Muscle layer of colon (tissue), 2 donors: ENCODE results near the gene PRKG1.

Experiments used
- H3K27ac ChIP-seq: one replicate; pipeline ENCODE4 v1.7.0; 2013; ENCODE audit warnings: low read depth, mild to moderate bottlenecking, low read length, moderate library complexity
- H3K27me3 ChIP-seq, 2 donors: one replicate each; pipeline ENCODE4 v1.7.0; 2013; ENCODE audit warnings: low read length in 2 of 2, mild to moderate bottlenecking in 2 of 2; ENCODE audit not compliant: insufficient read depth in 2 of 2, control insufficient read depth in 1 of 2
- H3K36me3 ChIP-seq: one replicate; pipeline ENCODE4 v1.7.0; 2013; ENCODE audit warnings: mild to moderate bottlenecking, low read length; ENCODE audit not compliant: insufficient read depth
- H3K4me1 ChIP-seq: one replicate; pipeline ENCODE4 v1.7.0; 2013; ENCODE audit warnings: mild to moderate bottlenecking, low read length; ENCODE audit not compliant: insufficient read depth
- H3K4me3 ChIP-seq, 2 donors: one replicate each; pipeline ENCODE4 v1.7.0; 2013; ENCODE audit warnings: low read length in 2 of 2, low read depth in 1 of 2, mild to moderate bottlenecking in 1 of 2, moderate library complexity in 1 of 2
- H3K9ac ChIP-seq: one replicate; pipeline ENCODE4 v1.7.0; 2013; ENCODE audit warnings: low read length
- H3K9me3 ChIP-seq: one replicate; pipeline ENCODE4 v1.7.0; 2013; ENCODE audit warnings: mild to moderate bottlenecking, low read length
- donor health status: abdominal sarcoma.
- donor health status: Adenocarcinoma of cecum.

Gene PRKG1

DNA sequence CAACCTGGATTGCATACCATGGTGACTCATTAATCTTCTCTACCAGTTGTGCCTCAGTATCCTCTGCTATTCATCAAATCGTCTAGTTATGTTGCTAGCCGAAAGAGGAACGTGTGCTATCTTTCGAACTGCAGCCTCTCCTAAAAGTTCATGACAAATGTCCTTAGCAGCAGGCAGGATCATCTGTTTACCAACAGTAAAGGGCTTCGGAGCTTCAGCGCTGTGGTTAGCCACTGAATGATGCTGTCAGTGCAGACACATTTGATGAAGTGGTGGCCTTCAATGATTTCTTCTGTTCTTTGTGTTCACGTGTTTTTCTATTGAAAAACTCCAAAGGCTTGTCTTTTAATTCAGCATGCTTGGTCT is 556.3 kb downstream of the PRKG1 start:
- Histone ChIP-seq H3K9me3 (no peaks in the 10 kb centered on the region), H3K9ac (no peak overlapping the region), H3K4me1 (peaks cover 4% of the 10 kb centered on the region), H3K27ac (no peak overlapping the region), H3K27me3 (no peaks in the 10 kb centered on the region), H3K36me3 (no peaks in the 10 kb centered on the region), H3K4me3 (no peak overlapping the region)

DNA sequence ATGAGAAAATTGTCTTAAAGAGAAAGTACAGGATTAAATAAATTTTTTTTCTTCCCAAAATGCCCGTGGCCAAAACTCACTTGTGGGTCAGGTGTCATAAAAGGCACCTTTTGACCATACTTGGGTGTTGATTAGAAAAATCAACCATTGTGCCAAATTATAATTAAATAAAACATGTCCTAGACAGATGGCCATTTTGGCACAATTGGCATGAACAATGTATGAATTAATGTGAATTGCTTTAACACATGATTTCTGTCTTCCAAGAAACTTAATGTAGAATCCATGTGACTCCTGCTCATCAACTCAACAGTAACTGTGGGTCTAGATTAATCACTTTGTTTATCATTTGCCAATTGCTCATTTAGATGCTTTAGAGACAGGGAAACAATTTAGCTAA is 561.1 kb downstream of the PRKG1 start:
- H3K4me3 ChIP-seq, result no peak overlapping the region
- H3K36me3 ChIP-seq, result no peaks in the 10 kb centered on the region
- no peaks in the 10 kb centered on the region for H3K27me3 ChIP-seq
- no peak overlapping the region for H3K9ac ChIP-seq
- no peaks in the 10 kb centered on the region for H3K9me3 ChIP-seq
- H3K27ac ChIP-seq, result no peak overlapping the region
- peaks cover 4% of the 10 kb centered on the region for H3K4me1 ChIP-seq

DNA sequence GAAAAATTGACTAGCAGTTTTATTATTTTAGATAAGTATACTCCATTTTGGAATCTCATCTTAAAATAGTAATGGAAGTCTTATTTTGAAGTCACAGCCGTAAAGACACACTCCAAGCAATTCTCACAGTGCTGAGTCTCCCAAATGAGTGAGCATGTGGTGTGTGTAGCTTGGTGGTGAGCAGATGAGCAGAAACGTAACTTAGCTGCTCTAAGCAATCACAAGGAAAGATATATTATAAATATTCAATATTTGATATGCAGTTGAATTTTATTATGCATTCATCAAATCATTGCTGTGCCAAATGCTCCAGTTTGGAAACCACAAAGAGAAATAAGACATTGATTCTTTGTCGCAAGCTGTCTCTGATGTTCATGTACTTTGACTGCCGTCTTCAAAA is 563.9 kb downstream of the PRKG1 start:
- no peak overlapping the region for H3K9ac ChIP-seq
- H3K4me3 ChIP-seq, result no peak overlapping the region
- no peaks in the 10 kb centered on the region for H3K36me3 ChIP-seq
- no peak overlapping the region for H3K27ac ChIP-seq
- H3K4me1 ChIP-seq, result no peaks in the 10 kb centered on the region
- H3K9me3 ChIP-seq, result no peaks in the 10 kb centered on the region
- H3K27me3 ChIP-seq, result no peaks in the 10 kb centered on the region

- Histone ChIP-seq H3K27me3 (no peaks in the 10 kb centered on the region), H3K4me3 (no peak overlapping the region), H3K27ac (no peak overlapping the region), H3K4me1 (no peaks in the 10 kb centered on the region), H3K36me3 (no peaks in the 10 kb centered on the region), H3K9me3 (no peaks in the 10 kb centered on the region), H3K9ac (no peak overlapping the region)
Observed at GRCh38 chr10:51638737-51639136, 564.5 kb downstream of the PRKG1 start.

DNA sequence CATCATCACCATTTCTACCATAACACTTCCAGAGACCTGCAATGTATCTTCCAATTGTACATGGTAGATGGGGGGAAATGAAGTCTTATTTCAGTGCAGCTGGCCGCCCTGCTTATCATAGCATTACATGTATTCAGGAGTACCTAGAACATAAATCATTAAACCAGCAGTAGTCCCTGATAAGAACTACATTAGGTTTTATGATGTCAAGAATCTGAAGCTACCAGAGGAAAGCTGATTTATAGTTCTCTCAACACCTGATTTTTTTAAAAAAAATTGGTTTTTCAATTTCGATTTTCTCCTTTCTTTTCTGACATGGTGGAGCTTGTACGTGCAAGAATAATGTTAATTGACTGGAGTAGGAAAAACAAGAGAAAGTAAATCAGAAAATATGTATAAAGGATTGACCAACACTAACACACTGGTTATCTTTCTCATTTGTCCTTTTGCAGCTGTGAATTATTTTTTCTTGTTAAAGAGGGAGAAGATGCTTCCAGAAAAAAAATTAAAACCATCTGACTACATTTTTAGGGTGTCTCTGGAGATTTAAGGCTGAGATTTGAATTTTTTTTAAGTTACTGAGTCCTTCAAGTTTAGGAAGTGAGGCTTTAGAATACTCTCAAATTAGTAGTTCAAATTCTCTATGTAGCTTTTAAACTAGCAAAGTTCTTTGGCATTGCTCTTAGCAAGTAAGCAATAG is 566.0 kb downstream of the PRKG1 start:
- Histone ChIP-seq H3K36me3 (no peaks in the 10 kb centered on the region), H3K9ac (no peak overlapping the region), H3K4me3 (no peak overlapping the region), H3K27ac (no peak overlapping the region), H3K4me1 (no peaks in the 10 kb centered on the region), H3K9me3 (no peaks in the 10 kb centered on the region), H3K27me3 (no peaks in the 10 kb centered on the region)

DNA sequence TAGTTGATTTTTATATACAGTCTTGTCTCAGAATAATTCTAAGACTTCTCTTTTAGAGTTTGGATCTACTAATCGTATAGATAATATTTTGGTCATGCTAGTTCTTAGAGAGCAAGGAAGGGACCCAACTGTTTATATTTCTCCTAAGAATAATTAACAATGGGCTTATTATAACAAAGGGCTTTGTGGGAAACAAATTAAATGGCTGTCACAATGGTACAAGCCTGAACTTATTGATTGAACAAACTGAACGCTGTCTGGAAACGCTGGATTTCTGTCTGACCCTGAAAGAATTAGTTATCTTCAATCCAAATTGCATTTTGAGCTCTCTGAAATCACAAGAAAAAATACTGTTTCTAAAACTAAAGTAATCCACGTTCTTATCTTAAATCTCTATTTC is 568.3 kb downstream of the PRKG1 start:
- Histone ChIP-seq H3K9ac (no peak overlapping the region), H3K27ac (no peak overlapping the region), H3K27me3 (no peaks in the 10 kb centered on the region), H3K4me3 (no peak overlapping the region), H3K9me3 (no peaks in the 10 kb centered on the region), H3K4me1 (no peaks in the 10 kb centered on the region), H3K36me3 (no peaks in the 10 kb centered on the region)

DNA sequence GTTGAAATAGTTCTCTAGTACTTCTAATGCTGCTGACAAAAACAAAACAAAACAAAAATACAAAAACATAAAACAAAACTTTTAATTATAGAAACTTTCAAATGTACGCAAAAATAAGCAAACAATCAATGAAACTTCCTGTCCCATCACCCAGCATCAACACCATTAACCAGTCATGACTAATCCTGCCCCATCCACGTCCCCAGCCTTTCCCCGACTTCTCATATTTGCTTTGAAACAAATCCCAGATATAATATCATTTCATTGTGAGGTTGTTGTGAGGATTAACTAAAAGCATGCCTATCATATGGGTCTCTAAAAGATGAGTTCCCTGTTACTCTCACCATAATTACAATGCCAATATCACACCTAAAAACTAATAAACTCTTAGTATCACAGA is 569.4 kb downstream of the PRKG1 start:
- Histone ChIP-seq H3K9me3 (no peaks in the 10 kb centered on the region), H3K4me1 (no peaks in the 10 kb centered on the region), H3K4me3 (no peak overlapping the region), H3K36me3 (no peaks in the 10 kb centered on the region), H3K27me3 (no peaks in the 10 kb centered on the region), H3K9ac (no peak overlapping the region), H3K27ac (no peak overlapping the region)

DNA sequence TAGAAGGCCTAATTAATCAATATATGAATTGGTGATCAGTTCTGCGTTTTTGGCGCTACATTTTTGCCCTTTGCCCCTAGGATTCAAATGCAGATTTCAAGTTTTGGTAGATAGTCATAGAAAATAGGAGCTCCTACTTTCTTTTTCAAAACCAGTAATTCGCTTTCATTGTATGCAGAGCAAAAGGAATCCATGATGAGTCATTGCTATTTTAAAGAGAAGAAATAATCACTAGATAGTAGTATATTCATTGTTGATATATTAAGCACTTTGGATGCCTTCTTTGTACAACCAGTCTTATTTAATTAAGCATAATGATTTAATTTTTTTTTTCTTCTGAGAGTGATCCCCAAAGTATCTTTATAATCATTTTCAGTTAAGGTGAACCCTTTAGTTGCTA is 574.8 kb downstream of the PRKG1 start:
- Histone ChIP-seq H3K27ac (no peak overlapping the region), H3K9me3 (no peaks in the 10 kb centered on the region), H3K36me3 (no peaks in the 10 kb centered on the region), H3K9ac (no peak overlapping the region), H3K27me3 (no peaks in the 10 kb centered on the region), H3K4me1 (no peaks in the 10 kb centered on the region), H3K4me3 (no peak overlapping the region)

DNA sequence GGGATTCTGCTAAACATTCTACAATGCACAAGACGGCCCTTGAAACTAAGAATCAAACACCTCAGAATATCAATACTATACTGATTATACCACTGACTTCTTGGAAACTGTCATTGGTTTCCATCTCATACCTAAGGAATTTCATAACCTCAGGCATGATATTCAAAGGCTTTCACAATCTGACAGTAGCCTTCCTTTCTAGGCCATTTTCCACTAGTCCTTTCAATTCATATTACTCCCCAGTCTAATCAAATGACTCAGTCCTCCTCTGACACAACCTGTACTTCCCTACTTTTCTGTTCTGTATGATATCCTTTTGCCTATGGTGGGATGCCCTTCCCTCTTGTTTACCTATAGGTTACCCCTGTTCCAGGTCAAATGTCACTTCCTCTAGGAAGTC is 576.8 kb downstream of the PRKG1 start:
- H3K9ac ChIP-seq, result no peak overlapping the region
- no peak overlapping the region for H3K27ac ChIP-seq
- no peaks in the 10 kb centered on the region for H3K9me3 ChIP-seq
- no peaks in the 10 kb centered on the region for H3K27me3 ChIP-seq
- no peak overlapping the region for H3K4me3 ChIP-seq
- H3K4me1 ChIP-seq, result peaks cover 5% of the 10 kb centered on the region
- no peaks in the 10 kb centered on the region for H3K36me3 ChIP-seq

DNA sequence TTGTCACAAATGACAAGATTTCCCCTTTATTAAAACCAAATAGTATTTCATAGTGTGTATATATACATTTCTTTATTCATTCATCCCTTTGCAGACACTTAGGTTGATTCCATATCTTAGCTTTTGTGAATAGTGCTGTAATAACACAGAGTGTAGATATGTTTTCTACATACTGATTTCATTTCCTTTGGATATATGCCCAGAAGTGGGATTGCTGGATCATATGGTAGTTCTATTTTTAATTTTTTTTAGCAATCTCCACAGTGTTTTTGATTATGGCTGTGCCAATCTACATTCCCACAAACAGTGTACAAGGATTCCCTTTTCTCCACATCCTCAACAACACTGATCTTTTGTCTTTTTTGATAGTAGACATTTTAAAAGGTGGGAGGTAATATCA is 578.7 kb downstream of the PRKG1 start:
- Histone ChIP-seq H3K27ac (no peak overlapping the region), H3K36me3 (no peaks in the 10 kb centered on the region), H3K4me1 (peaks cover 18% of the 10 kb centered on the region), H3K9me3 (no peaks in the 10 kb centered on the region), H3K9ac (no peak overlapping the region), H3K4me3 (no peak overlapping the region), H3K27me3 (no peaks in the 10 kb centered on the region)

- H3K27ac ChIP-seq, result no peak overlapping the region
- H3K9me3 ChIP-seq, result no peaks in the 10 kb centered on the region
- no peak overlapping the region for H3K9ac ChIP-seq
- H3K27me3 ChIP-seq, result no peaks in the 10 kb centered on the region
- H3K4me1 ChIP-seq, result peaks cover 18% of the 10 kb centered on the region
- no peak overlapping the region for H3K4me3 ChIP-seq
- no peaks in the 10 kb centered on the region for H3K36me3 ChIP-seq
Observed at GRCh38 chr10:51654918-51655317, 580.6 kb downstream of the PRKG1 start.

GRCh38 chr10:51656503-51656902 is 582.2 kb downstream of the PRKG1 start:
- H3K36me3 ChIP-seq, result no peaks in the 10 kb centered on the region
- H3K27me3 ChIP-seq, result no peaks in the 10 kb centered on the region
- H3K27ac ChIP-seq, result no peak overlapping the region
- H3K9me3 ChIP-seq, result no peaks in the 10 kb centered on the region
- H3K4me1 ChIP-seq, result peaks cover 18% of the 10 kb centered on the region
- no peak overlapping the region for H3K4me3 ChIP-seq
- no peak overlapping the region for H3K9ac ChIP-seq
